GM23338 (cell line): Measurements from ENCODE around the gene SLC20A1. TPM values are rescaled to one million over a fixed set of nuclear protein-coding genes. Genes with fewer than 3 reads are reported as not detected.

Source experiments
- ATAC-seq: fragments of 200-7000 bp; cut with Tn5 transposase; 3 replicates; pipeline ENCODE4 v1.9.1; 2020
- DNase-seq: peaks from one replicate; pipeline ENCODE4 v3.0.0-alpha.2; 2015; ENCODE audit warnings: low spot score
- H2AFZ ChIP-seq: fragments of 200-600 bp; sonication (generic); 2 replicates; pipeline ENCODE4 v1.8.0; 2016; ENCODE audit warnings: antibody characterized with exemption, mild to moderate bottlenecking, moderate library complexity
- H3F3A ChIP-seq: fragments of 200-600 bp; sonication (generic); replicated peaks from 2 replicates; pipeline ENCODE4 v1.8.0; 2017; ENCODE audit warnings: antibody characterized with exemption, mixed run types, low read depth
- H3K27ac ChIP-seq: fragments of 200-600 bp; sonication (generic); 2 replicates; pipeline ENCODE4 v1.6.1; 2016; ENCODE audit warnings: low read depth
- H3K27me3 ChIP-seq: fragments of 200-600 bp; sonication (generic); 2 replicates; pipeline ENCODE4 v1.8.0; 2016; ENCODE audit warnings: mild to moderate bottlenecking, mixed run types, moderate library complexity; ENCODE audit not compliant: insufficient read depth
- H3K36me3 ChIP-seq: fragments of 200-600 bp; sonication (generic); 2 replicates; pipeline ENCODE4 v1.8.0; 2016; ENCODE audit warnings: mild to moderate bottlenecking; ENCODE audit not compliant: insufficient read depth
- H3K4me1 ChIP-seq: fragments of 200-600 bp; sonication (generic); 2 replicates; pipeline ENCODE4 v1.8.0; 2016; ENCODE audit warnings: mild to moderate bottlenecking, moderate library complexity; ENCODE audit not compliant: insufficient read depth
- H3K4me2 ChIP-seq: fragments of 200-600 bp; sonication (generic); 2 replicates; pipeline ENCODE4 v1.7.1; 2017; ENCODE audit warnings: mixed run types
- H3K4me3 ChIP-seq: fragments of 200-600 bp; sonication (generic); 2 replicates; pipeline ENCODE4 v1.6.1; 2016; ENCODE audit warnings: mixed run types
- H3K79me2 ChIP-seq: fragments of 200-600 bp; sonication (generic); replicated peaks from 2 replicates; pipeline ENCODE4 v1.8.0; 2017; ENCODE audit warnings: mild to moderate bottlenecking; ENCODE audit not compliant: insufficient read depth
- H3K9me2 ChIP-seq: fragments of 200-600 bp; sonication (generic); 2 replicates; pipeline ENCODE4 v1.8.0; 2017; ENCODE audit not compliant: insufficient read depth
- H4K20me1 ChIP-seq: fragments of 200-600 bp; sonication (generic); replicated peaks from 2 replicates; pipeline ENCODE4 v1.8.0; 2017; ENCODE audit warnings: mild to moderate bottlenecking; ENCODE audit not compliant: insufficient read depth
- H3K27ac Mint-ChIP-seq: 2 replicates; pipeline ENCODE4 v1.8.0; 2020; ENCODE audit warnings: inconsistent platforms, mild to moderate bottlenecking, moderate library complexity, mixed read lengths
- H3K27me3 Mint-ChIP-seq: 3 replicates; pipeline ENCODE4 v1.8.0; 2022; ENCODE audit warnings: low read depth, mild to moderate bottlenecking, moderate library complexity, mixed read lengths, inconsistent platforms; ENCODE audit not compliant: insufficient read depth, poor library complexity
- H3K36me3 Mint-ChIP-seq: 3 replicates; pipeline ENCODE4 v1.8.0; 2021; ENCODE audit warnings: low read depth, mild to moderate bottlenecking, inconsistent platforms, moderate library complexity, mixed read lengths
- H3K4me1 Mint-ChIP-seq: 3 replicates; pipeline ENCODE4 v1.8.0; 2020; ENCODE audit warnings: mild to moderate bottlenecking, inconsistent platforms, mixed read lengths
- H3K4me3 Mint-ChIP-seq: 3 replicates; pipeline ENCODE4 v1.8.0; 2021; ENCODE audit warnings: moderate library complexity, mild to moderate bottlenecking, inconsistent platforms, mixed read lengths
- H3K9me3 Mint-ChIP-seq: 3 replicates; pipeline ENCODE4 v1.8.0; 2020; ENCODE audit warnings: moderate library complexity, mild to moderate bottlenecking, inconsistent platforms, mixed read lengths
- CREB1 ChIP-seq: fragments of 250-450 bp; sonication (Bioruptor Pico); IDR thresholded peaks from 2 replicates; pipeline ENCODE4 v1.5.0; 2020; ENCODE audit warnings: low read depth, mild to moderate bottlenecking, moderate library complexity
- EZH2 ChIP-seq: fragments of 200-600 bp; sonication (generic); IDR thresholded peaks from one replicate; pipeline ENCODE4 v1.8.0; 2017; ENCODE audit warnings: antibody characterized with exemption, mild to moderate bottlenecking, low read depth; ENCODE audit not compliant: unreplicated experiment
- EZH2phosphoT487 ChIP-seq: fragments of 200-600 bp; sonication (generic); IDR thresholded peaks from one replicate; pipeline ENCODE4 v1.8.1; 2018; ENCODE audit warnings: antibody characterized with exemption; ENCODE audit not compliant: unreplicated experiment
- JUNB ChIP-seq: IDR thresholded peaks from one replicate; pipeline ENCODE4 v1.6.1; 2016; ENCODE audit warnings: antibody characterized with exemption; ENCODE audit not compliant: unreplicated experiment
- NANOG ChIP-seq: IDR thresholded peaks from 2 replicates; pipeline ENCODE4 v1.6.1; 2016; ENCODE audit warnings: antibody characterized with exemption, borderline replicate concordance
- POLR2AphosphoS5 ChIP-seq: IDR thresholded peaks from 2 replicates; pipeline ENCODE4 v1.6.1; 2016; ENCODE audit warnings: antibody characterized with exemption, low read depth
- STAT1 ChIP-seq: IDR thresholded peaks from one replicate; pipeline ENCODE4 v1.6.1; 2016; ENCODE audit warnings: antibody characterized with exemption; ENCODE audit not compliant: unreplicated experiment
- ZNF114 ChIP-seq: fragments of 250-450 bp; sonication (Bioruptor Pico); IDR thresholded peaks from 2 replicates; pipeline ENCODE4 v1.5.0; 2020; ENCODE audit warnings: mild to moderate bottlenecking, moderate library complexity
- ZNF331 ChIP-seq: fragments of 250-450 bp; sonication (Bioruptor Pico); IDR thresholded peaks from 2 replicates; pipeline ENCODE4 v1.5.0; 2020; ENCODE audit warnings: low read depth, mild to moderate bottlenecking, moderate library complexity
- polyA plus RNA-seq: library from polyadenylated mRNA; unstranded; fragments of >200 nt; fragmentation: Nextera tagmentation; extraction: Ambion mirVana; gene quantifications from 2 replicates; pipeline ENCODE4 v1.2.1, GENCODE V29; 2016
- total RNA-seq: library from RNA; depleted of rRNA; stranded (reverse); fragments of >200 nt; shearing (Covaris generic); gene quantifications from 2 replicates; pipeline ENCODE4 v1.2.3, GENCODE V29; 2014
- TF ChIP-seq, protein P1 (sequence below): IDR thresholded peaks from 2 replicates; pipeline ENCODE4 v1.6.1; 2016; ENCODE audit warnings: antibody characterized with exemption
- TF ChIP-seq, protein P2 (sequence below), 2 experiments: fragments of 200-600 bp in 1 of 2; sonication (generic) in 1 of 2; conservative IDR thresholded peaks; 2 replicates each; pipeline versions ENCODE4 v1.5.1 to v1.6.1; 2016 to 2017; ENCODE audit warnings: antibody characterized with exemption in 2 of 2, low read depth in 2 of 2, mild to moderate bottlenecking in 2 of 2, moderate library complexity in 1 of 2
- TF ChIP-seq, protein P3 (sequence below): IDR thresholded peaks from one replicate; pipeline ENCODE4 v1.6.1; 2018; ENCODE audit warnings: antibody characterized with exemption; ENCODE audit not compliant: unreplicated experiment
- TF ChIP-seq, protein P4 (sequence below): fragments of 250-450 bp; sonication (Bioruptor Pico); IDR thresholded peaks from 2 replicates; pipeline ENCODE4 v1.5.0; 2020; ENCODE audit warnings: mild to moderate bottlenecking, moderate library complexity

Gene SLC20A1
- total and polyA plus RNA-seq, 2 experiments from 2014 or later, result 52.9 to 84.3 TPM

DNA sequence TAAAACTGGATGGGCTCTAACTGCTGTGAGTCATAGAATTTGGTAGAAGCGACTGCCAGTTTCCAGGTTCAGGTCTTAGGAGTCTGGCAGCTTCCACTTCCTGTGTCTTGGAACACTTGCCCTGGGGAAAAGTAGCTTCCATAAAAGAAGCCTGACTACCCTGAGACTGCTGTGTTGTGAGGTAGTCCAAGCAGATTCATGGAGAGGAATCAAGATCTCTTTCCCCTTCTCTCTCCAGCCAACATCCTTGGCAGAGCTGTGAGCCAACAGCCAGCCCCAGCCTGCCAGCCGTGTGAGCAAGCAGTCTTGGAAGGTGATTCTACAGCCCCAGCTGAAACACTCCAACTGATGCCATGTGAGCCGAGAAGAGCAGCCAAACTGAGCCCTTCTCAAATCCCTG is 33.7 kb downstream of the SLC20A1 start:
- DNase-seq, result no peak
- Mint-ChIP-seq H3K4me3 (no peak overlapping the region), H3K27ac (no peak overlapping the region), H3K36me3 (no peaks in the 10 kb centered on the region), H3K9me3 (no peaks in the 10 kb centered on the region), H3K4me1 (no peaks in the 10 kb centered on the region; the same call in 1 of the 3 replicates), H3K27me3 (peaks cover 9% of the 10 kb centered on the region)
- no peaks in the 10 kb centered on the region for H3K27me3 ChIP-seq
- no peaks in the 10 kb centered on the region for H3F3A ChIP-seq
- H3K4me2 ChIP-seq, result no peak overlapping the region
- 0 out of 2 replicates have a peak overlapping the region, but pooled peaks have one; percentile 69 for H2AFZ ChIP-seq
- no peak overlapping the region for H3K27ac ChIP-seq
- TF ChIP-seq NANOG (no peak), CREB1 (CRISPR knock-in tag) (no peak), STAT1 (no peak), EZH2phosphoT487 (no peak), JUNB (no peak), EZH2 (no peak), POLR2AphosphoS5 (no peak), ZNF331 (CRISPR knock-in tag) (no peak), ZNF114 (CRISPR knock-in tag) (no peak)
- TF ChIP-seq, protein P1, sequence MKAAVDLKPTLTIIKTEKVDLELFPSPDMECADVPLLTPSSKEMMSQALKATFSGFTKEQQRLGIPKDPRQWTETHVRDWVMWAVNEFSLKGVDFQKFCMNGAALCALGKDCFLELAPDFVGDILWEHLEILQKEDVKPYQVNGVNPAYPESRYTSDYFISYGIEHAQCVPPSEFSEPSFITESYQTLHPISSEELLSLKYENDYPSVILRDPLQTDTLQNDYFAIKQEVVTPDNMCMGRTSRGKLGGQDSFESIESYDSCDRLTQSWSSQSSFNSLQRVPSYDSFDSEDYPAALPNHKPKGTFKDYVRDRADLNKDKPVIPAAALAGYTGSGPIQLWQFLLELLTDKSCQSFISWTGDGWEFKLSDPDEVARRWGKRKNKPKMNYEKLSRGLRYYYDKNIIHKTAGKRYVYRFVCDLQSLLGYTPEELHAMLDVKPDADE, result no peak
- TF ChIP-seq, protein P2, sequence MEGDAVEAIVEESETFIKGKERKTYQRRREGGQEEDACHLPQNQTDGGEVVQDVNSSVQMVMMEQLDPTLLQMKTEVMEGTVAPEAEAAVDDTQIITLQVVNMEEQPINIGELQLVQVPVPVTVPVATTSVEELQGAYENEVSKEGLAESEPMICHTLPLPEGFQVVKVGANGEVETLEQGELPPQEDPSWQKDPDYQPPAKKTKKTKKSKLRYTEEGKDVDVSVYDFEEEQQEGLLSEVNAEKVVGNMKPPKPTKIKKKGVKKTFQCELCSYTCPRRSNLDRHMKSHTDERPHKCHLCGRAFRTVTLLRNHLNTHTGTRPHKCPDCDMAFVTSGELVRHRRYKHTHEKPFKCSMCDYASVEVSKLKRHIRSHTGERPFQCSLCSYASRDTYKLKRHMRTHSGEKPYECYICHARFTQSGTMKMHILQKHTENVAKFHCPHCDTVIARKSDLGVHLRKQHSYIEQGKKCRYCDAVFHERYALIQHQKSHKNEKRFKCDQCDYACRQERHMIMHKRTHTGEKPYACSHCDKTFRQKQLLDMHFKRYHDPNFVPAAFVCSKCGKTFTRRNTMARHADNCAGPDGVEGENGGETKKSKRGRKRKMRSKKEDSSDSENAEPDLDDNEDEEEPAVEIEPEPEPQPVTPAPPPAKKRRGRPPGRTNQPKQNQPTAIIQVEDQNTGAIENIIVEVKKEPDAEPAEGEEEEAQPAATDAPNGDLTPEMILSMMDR (conservative IDR thresholded peaks at IDR 0.05; ENCODE audit: low read depth in 2 of 2), result no peak
- TF ChIP-seq, protein P3, sequence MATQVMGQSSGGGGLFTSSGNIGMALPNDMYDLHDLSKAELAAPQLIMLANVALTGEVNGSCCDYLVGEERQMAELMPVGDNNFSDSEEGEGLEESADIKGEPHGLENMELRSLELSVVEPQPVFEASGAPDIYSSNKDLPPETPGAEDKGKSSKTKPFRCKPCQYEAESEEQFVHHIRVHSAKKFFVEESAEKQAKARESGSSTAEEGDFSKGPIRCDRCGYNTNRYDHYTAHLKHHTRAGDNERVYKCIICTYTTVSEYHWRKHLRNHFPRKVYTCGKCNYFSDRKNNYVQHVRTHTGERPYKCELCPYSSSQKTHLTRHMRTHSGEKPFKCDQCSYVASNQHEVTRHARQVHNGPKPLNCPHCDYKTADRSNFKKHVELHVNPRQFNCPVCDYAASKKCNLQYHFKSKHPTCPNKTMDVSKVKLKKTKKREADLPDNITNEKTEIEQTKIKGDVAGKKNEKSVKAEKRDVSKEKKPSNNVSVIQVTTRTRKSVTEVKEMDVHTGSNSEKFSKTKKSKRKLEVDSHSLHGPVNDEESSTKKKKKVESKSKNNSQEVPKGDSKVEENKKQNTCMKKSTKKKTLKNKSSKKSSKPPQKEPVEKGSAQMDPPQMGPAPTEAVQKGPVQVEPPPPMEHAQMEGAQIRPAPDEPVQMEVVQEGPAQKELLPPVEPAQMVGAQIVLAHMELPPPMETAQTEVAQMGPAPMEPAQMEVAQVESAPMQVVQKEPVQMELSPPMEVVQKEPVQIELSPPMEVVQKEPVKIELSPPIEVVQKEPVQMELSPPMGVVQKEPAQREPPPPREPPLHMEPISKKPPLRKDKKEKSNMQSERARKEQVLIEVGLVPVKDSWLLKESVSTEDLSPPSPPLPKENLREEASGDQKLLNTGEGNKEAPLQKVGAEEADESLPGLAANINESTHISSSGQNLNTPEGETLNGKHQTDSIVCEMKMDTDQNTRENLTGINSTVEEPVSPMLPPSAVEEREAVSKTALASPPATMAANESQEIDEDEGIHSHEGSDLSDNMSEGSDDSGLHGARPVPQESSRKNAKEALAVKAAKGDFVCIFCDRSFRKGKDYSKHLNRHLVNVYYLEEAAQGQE, result no peak
- TF ChIP-seq, protein P4, sequence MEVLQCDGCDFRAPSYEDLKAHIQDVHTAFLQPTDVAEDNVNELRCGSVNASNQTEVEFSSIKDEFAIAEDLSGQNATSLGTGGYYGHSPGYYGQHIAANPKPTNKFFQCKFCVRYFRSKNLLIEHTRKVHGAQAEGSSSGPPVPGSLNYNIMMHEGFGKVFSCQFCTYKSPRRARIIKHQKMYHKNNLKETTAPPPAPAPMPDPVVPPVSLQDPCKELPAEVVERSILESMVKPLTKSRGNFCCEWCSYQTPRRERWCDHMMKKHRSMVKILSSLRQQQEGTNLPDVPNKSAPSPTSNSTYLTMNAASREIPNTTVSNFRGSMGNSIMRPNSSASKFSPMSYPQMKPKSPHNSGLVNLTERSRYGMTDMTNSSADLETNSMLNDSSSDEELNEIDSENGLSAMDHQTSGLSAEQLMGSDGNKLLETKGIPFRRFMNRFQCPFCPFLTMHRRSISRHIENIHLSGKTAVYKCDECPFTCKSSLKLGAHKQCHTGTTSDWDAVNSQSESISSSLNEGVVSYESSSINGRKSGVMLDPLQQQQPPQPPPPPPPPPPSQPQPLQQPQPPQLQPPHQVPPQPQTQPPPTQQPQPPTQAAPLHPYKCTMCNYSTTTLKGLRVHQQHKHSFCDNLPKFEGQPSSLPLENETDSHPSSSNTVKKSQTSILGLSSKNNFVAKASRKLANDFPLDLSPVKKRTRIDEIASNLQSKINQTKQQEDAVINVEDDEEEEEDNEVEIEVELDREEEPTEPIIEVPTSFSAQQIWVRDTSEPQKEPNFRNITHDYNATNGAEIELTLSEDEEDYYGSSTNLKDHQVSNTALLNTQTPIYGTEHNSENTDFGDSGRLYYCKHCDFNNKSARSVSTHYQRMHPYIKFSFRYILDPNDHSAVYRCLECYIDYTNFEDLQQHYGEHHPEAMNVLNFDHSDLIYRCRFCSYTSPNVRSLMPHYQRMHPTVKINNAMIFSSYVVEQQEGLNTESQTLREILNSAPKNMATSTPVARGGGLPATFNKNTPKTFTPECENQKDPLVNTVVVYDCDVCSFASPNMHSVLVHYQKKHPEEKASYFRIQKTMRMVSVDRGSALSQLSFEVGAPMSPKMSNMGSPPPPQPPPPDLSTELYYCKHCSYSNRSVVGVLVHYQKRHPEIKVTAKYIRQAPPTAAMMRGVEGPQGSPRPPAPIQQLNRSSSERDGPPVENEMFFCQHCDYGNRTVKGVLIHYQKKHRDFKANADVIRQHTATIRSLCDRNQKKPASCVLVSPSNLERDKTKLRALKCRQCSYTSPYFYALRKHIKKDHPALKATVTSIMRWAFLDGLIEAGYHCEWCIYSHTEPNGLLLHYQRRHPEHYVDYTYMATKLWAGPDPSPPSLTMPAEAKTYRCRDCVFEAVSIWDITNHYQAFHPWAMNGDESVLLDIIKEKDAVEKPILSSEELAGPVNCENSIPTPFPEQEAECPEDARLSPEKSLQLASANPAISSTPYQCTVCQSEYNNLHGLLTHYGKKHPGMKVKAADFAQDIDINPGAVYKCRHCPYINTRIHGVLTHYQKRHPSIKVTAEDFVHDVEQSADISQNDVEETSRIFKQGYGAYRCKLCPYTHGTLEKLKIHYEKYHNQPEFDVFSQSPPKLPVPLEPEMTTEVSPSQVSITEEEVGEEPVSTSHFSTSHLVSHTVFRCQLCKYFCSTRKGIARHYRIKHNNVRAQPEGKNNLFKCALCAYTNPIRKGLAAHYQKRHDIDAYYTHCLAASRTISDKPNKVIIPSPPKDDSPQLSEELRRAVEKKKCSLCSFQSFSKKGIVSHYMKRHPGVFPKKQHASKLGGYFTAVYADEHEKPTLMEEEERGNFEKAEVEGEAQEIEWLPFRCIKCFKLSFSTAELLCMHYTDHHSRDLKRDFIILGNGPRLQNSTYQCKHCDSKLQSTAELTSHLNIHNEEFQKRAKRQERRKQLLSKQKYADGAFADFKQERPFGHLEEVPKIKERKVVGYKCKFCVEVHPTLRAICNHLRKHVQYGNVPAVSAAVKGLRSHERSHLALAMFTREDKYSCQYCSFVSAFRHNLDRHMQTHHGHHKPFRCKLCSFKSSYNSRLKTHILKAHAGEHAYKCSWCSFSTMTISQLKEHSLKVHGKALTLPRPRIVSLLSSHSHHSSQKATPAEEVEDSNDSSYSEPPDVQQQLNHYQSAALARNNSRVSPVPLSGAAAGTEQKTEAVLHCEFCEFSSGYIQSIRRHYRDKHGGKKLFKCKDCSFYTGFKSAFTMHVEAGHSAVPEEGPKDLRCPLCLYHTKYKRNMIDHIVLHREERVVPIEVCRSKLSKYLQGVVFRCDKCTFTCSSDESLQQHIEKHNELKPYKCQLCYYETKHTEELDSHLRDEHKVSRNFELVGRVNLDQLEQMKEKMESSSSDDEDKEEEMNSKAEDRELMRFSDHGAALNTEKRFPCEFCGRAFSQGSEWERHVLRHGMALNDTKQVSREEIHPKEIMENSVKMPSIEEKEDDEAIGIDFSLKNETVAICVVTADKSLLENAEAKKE (CRISPR knock-in tag), result no peak
- H4K20me1 ChIP-seq, result no peaks in the 10 kb centered on the region
- no peak overlapping the region for H3K4me3 ChIP-seq
- H3K9me2 ChIP-seq, result no peaks in the 10 kb centered on the region
- H3K36me3 ChIP-seq, result no peaks in the 10 kb centered on the region
- H3K79me2 ChIP-seq, result no peaks in the 10 kb centered on the region
- ATAC-seq, result no peak
- no peaks in the 10 kb centered on the region for H3K4me1 ChIP-seq
